HG03520 (cell line): ENCODE results near the gene RPL10.

ENCODE experiments used
- ATAC-seq: cut with Tn5 transposase; IDR thresholded peaks from one replicate; pipeline ENCODE4 v1.9.1; 2021; ENCODE audit warnings: mild to moderate bottlenecking, moderate library complexity; ENCODE audit not compliant: unreplicated experiment

Gene RPL10

GRCh38 chrX:154428176-154429171 is 30.3 kb downstream of the RPL10 start, which contains the start of gene ATP6AP1:
TSS of gene ATP6AP1 (plus strand) at chrX:154428677. CDS start at chrX:154428693, 16 bp downstream.
- ATAC-seq = peak; percentile 97

- ATAC-seq = no peak
Observed at GRCh38 chrX:154429711-154430110, 31.5 kb downstream of the RPL10 start.

DNA sequence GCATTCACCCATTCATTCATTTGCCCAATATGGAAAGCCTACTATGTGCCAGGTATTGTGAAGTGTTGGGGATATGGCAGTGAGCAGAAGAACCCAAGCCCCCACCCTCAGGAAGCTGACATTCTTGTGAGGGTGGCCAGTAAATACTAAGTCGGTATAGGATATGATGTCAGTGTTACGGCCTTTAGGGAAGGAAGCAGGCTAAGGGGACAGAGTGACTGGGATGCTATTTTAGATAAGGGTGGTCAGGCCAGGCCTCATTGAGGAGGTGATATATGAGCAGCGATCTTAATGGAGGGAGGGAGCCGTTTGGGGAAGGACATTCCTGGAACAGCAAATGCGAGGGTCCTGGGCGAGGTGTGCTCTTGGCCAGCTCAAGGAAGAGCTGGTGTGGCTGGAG is 32.3 kb downstream of the RPL10 start:
- ATAC-seq = no peak

DNA sequence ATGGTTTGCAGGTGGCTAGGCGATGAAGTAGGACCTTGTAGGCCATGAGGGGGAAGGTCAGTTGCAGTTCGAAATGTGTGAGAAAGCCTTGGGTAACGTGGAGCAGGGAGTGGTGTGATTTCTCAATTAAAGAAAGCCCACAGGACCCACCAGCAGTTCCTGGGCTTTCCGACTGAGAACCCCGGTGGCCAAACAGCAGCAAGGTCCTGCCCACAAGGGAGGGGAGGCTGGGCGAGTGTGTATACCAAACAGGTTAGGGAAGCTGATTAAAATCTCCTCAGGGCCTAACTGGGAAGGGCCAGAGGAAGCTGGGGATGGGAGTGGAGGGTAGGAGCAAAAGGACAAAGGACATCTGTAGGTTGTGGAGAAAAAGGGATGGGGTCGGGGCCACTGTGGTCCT is 32.7 kb downstream of the RPL10 start:
- ATAC-seq = no peak

DNA sequence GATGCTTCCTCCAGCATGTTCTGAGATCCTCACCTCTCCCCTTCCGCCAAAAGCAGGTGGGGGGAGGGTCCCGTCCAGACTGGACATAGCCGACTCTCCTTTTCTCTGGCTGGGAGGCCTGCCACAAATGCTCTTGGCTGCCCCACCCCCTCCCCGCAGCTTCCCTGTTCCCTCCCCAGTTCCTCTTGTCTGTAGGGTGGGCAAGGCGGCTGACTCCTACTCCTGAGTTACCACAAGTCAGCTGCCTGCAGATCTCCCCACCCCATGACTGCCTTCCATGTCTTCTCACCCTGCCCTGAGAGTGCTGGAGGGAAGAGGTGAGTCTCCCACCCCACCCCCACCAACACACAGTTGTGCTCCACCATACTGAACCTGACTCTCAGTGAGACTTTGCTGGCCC is 33.2 kb downstream of the RPL10 start:
- no peak for ATAC-seq

DNA sequence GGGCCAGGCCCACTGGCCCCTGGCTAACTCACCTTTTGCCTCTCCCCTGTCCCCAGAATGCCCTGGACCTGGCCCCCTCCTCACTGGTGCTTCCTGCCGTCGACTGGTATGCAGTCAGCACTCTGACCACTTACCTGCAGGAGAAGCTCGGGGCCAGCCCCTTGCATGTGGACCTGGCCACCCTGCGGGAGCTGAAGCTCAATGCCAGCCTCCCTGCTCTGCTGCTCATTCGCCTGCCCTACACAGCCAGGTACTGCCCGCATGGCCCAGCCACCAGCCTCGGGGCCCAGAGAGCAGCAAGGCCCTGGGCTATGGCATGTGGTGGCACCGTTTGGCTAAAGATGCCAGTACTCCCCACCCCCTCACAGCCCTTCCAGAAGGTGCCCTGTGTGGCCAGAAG is 34.0 kb downstream of the RPL10 start:
- no peak for ATAC-seq

GRCh38 chrX:154433605-154434004 is 35.4 kb downstream of the RPL10 start:
- no peak for ATAC-seq

GRCh38 chrX:154434394-154435168 is 36.4 kb downstream of the RPL10 start:
- ATAC-seq = no peak

DNA sequence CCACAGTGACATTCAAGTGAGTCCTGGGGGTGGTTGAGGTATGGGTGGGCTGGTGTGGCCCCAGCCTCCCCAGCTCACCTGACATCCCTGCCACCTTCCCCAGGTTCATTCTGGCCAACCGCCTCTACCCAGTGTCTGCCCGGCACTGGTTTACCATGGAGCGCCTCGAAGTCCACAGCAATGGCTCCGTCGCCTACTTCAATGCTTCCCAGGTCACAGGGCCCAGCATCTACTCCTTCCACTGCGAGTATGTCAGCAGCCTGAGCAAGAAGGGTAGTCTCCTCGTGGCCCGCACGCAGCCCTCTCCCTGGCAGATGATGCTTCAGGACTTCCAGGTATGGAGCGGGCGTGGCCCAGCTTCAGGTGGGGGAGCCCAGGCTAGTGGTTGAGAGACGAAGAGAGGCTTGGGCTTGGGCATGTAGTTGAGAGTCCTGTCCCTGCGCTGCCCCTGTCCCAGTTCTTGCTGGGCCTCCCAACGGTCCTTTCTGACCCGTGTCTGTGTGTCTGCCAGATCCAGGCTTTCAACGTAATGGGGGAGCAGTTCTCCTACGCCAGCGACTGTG is 37.1 kb downstream of the RPL10 start:
- ATAC-seq = no peak

GRCh38 chrX:154436374-154436982 is 38.3 kb downstream of the RPL10 start:
- no peak for ATAC-seq

- ATAC-seq = no peak
Observed at GRCh38 chrX:154436983-154437752, 39.0 kb downstream of the RPL10 start, which contains the start of gene GDI1. TSS of gene GDI1 (plus strand) at chrX:154437154. CDS start at chrX:154437255, 101 bp downstream.

- ATAC-seq = no peak
Observed at GRCh38 chrX:154437971-154438893, 40.1 kb downstream of the RPL10 start.

- no peak for ATAC-seq
Observed at GRCh38 chrX:154439841-154440240, 41.7 kb downstream of the RPL10 start.

DNA sequence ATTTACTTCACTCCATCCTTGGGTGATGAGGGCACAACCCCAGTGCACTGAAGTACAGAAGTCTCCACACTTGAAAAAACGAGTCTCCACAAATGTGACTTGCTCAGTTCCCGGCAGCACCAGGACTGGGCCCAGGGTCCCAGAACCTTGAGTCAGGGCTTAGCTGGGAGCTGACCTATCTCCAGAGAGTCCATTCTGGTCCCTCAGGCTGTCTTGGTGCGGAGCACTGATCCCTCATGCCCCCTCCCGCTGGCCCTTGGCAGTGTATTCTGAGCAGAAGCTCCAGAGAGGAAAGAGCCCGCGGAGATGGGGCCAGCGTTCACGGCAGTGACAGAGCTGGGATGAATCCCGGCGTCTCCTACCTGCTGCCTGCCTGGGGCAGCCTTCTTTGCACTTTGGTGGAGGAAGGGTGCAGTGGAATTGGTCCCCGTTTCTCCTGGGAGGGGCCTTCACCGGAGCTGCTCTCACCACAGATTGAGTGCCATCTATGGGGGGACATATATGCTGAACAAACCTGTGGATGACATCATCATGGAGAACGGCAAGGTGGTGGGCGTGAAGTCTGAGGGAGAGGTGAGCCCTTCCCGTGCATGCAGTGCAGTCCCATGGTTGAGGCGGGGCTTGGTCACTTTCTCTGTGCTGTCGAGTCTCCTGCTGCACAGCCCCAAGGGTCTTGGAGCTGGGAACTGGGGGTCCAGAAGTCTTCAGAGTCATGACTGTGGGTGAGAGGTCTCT is 42.6 kb downstream of the RPL10 start:
- no peak for ATAC-seq

- ATAC-seq = no peak
Observed at GRCh38 chrX:154441564-154441963, 43.4 kb downstream of the RPL10 start.

DNA sequence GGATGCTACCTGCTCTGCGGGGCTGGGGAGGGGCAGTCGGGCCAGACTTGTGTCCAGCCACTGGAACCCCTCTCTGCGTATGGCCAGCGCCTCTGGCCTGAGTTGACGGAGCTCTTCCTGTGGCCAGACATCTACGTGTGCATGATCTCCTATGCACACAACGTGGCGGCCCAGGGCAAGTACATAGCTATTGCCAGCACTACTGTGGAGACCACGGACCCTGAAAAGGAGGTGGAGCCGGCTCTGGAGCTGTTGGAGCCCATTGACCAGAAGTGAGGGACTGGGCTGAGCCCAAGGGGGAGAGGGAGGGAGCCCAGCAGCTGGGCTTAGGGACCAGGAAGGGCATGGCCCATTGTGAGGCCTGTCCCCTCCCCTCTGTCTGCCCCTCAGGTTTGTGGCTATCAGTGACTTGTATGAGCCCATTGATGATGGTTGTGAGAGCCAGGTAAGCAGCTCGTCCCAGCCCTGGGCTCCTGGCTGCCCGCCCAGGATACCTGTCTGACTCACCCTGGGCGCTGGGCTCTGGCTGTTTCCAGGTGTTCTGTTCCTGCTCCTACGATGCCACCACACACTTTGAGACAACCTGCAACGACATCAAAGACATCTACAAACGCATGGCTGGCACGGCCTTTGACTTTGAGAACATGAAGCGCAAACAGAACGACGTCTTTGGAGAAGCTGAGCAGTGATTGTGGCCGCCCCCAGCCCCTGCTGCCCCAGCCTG is 44.0 kb downstream of the RPL10 start:
- no peak for ATAC-seq

GRCh38 chrX:154443479-154443910 is 45.3 kb downstream of the RPL10 start:
- ATAC-seq = no peak
